GM18909 (cell line): ENCODE results near the gene GPC5.

ENCODE experiments used
- ATAC-seq: cut with Tn5 transposase; IDR thresholded peaks from one replicate; pipeline ENCODE4 v1.9.1; 2021; ENCODE audit warnings: mild to moderate bottlenecking; ENCODE audit not compliant: unreplicated experiment, poor library complexity

GPC5 gene

DNA sequence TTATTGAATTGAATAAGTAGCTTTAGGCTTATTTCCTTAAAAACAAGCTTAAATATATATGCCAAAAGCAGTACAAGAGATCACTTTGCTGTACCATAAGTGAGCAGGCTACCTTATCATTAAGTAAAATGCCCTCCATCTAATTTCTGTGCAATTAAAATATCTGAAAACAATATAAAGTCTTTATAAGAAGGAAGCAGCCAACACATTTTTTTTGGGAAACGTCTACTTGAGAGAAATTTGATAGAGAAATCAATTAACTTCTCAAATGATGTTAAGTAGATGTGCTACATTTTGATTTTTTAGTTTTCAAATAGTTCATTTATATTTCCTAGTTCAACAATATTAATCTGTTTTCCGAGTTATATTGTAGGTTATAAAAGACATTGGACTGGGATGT lies 52.5 kb downstream of the GPC5 start:
- no peak for ATAC-seq

DNA sequence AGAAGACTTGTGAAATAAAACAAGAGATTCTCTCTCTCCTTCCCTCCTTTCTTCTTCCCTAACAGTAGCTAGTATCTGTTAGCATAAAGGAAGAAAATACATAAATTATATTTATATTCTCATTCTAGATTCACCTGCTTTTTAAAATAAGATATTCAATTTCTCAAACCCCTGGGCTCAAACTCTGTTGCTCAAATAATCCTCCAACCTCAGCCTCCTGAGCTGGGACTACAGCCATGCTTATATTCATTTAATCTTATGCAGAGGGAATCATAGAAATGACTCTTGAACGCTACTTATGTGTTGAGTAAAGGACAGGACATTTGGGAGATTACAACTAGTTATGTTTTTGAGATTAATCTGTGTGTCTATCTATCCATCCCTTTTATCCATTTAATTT lies 56.2 kb downstream of the GPC5 start:
- no peak for ATAC-seq

DNA sequence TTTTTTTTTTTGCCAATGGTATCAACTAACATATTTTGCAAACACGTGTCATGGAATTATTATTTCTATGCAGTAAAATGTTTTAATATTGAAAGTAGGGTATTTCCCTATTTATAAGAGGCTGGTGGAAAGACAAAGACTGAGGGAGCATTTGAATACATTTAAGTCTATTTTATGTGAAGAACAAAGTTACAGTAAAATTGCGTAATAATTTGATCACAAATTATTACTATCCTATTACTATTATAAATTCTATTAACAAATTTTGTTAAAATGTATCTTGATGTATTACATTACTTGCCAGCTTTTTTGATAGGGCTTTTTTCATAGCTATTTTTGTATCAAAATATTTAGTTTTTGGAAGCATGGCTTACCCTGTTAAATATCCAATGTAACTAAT lies 58.4 kb downstream of the GPC5 start:
- no peak for ATAC-seq

DNA sequence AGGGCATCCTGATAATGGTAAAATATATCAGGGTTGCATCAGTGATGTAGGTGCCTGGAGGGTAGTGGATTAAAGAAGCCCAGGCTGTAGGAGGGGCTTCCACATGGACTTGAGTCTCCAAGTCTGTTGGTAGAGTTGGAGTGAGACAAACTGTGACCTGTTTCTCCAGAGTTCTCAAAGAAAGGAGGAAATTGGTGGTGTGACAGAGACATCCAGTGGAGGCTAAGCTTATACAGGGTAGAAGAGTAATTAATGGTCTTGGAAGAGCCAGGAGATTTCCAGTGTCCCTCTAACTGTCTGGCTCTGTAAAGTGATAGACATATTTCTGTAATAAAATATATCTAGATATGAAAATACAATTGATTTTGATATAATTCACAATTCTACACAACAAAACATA lies 61.1 kb downstream of the GPC5 start:
- ATAC-seq: no peak

DNA sequence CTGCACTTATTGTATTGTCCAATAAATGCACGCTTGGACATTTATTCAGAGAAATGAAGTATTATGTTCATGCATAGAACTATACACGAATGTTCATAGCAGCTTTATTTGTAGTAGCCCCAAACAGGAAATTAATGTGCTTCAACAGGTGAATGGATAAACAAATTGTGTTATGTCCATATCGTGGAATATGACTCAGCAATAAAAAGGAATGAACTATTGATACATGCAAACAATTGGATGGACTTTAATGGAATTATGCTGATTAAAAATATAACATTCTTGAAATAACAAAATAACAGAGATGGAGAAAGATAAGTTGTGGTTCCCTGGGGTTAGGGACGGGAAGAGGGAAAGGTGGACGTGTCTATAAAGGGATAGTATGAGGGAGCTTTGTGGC lies 65.9 kb downstream of the GPC5 start:
- no peak for ATAC-seq

DNA sequence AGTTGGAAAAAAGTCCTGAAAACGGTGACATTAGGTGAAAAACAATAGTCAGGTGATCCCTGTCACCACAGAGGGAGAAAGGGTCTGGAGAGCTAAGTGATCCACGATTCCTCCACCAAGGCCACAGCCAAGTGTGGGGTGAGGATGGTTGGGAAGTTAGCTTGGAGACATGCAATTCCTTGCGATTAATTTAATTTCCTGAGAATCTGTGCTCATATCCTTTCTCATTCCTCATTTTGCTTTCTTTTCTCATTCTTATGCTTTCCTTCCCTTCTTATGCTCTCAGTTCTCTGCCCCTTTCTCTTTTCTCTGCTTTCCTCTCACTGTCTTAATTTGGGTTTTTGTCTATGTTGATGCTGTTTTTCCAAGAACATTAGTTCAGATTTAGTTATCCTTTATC lies 68.8 kb downstream of the GPC5 start:
- no peak for ATAC-seq

DNA sequence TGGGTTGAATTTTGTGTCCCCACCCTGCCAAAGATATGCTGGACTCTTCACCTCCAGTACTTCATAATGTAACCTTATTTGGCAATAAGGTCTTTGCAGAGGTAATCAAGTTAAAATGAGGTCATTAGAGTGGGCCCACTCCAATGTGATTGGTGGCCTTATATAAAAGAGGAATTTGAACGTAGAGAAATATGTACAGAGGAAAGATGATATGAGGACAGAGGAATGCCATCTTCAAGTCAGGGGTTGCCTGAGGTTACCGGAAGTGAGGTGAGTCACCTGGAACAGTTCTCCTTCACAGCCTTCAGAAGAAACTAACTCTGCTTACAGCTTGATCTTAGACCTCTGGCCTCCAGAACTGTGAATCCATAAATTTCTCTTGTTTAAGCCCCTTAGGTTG lies 69.9 kb downstream of the GPC5 start:
- no peak for ATAC-seq

DNA sequence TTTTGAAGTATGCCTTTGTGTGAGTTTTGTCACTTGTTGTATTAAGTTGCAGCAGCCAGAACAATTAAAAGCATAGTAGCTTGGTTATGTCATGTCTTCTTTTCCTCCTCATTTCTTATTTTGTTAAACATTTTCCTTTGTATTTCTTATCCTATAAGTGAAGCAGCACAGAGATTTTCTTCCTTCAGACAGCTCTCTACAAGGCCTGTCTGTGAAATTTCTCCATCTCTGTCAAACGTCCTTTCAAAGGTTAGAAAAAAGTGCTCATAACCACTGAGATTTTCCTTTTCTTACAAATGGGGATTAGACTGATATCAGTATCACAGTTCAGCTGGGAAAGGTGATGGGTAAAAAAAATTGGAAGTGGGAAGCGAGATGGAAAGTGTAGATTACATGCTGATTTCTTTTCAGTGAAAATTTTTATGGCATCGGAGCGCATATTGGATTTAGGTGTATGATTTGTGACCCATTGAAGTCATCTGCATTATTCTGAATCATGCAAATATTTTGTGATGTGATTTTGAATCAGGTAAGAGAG lies 71.7 kb downstream of the GPC5 start:
- no peak for ATAC-seq

DNA sequence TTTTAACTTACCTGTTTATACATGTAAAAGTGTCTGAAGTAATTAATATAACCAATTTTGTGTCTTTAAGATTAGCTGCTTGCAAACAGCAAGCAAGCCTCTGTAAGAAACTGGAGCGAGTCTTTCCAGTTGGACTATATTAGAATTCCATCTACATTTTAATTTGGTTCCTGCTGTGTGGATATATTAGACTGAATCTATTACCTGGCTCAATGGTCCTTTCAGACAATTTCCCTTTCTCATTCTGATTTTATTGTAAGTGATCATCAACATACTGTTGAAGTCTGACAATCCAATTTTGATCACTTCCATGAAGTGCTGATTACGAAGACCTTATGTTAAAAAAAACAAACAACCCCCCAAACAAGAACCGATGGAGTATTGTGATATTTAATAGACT lies 72.3 kb downstream of the GPC5 start:
- no peak for ATAC-seq

DNA sequence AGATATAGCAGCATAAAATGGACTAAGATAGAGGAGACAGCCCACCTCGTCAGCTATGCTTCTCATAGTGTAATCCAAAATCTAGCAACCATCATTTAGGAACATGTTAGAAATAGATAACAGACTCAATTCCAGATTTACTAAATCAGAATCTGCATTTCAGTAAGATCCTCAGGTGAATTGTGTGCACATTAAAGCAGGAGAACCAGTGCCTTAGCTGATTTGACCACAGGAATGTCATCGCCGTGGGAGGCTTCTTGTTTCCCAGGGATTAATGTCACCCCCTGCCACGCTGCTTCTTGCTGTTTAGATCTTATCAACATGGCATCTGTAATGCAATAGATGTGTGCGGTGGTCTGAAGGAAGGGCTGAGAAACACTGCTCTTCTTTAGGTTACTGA lies 84.0 kb downstream of the GPC5 start:
- no peak for ATAC-seq

DNA sequence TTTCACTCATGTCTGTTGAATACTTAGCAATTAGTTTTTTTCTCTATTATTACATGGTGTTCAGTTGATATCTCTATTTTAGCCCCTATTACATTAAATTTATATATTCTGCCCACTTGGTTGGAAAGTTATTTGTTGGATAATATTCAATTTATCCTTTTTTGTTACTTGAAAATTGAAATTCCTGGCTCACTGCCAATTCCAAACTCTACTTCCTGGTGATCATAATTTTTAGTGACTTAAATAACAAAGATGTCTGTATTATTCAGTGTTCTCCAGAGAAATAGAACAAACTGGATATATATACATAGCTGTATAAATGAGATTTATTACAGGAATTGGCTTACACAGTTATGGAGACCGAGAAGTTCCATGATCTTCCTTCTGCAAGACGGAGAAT lies 93.6 kb downstream of the GPC5 start:
- no peak for ATAC-seq

DNA sequence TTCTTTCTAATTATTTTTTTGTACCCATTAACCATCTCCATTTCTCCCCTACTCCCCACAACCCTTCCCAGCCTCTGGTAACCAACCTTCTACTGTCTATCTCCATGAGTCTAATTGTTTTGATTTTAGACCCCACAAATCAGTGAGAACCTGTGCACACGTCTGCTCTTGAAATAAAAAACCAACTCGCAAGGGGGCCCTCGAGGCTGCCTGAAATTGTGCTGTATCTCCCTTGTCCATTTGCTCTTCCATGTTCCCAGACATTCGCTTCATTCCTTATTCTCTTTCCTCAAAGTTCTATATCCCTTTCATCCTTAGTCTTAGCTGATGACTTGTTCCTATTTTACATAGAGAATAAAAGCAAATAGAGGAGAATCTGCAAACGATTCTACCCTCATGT lies 95.0 kb downstream of the GPC5 start:
- ATAC-seq: no peak

DNA sequence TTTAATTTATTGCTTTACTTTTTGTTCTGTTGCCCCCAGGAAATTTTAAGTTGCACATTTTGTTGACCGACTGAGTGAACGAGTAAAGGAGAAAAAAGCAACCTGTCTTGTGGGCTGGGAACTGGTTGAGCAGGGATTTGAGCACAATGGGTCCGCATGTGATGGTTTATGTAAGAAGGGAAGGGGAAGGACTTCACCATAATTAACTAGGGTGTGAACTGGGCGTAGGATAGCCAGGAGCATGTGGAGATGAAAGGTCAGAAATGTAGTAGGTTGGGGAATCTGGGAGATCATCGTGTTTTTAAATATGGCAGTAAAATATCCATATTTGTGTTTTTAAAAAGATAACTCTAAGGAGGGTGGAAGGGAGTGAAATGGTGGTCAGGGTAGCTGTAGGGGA lies 99.9 kb downstream of the GPC5 start:
- no peak for ATAC-seq

DNA sequence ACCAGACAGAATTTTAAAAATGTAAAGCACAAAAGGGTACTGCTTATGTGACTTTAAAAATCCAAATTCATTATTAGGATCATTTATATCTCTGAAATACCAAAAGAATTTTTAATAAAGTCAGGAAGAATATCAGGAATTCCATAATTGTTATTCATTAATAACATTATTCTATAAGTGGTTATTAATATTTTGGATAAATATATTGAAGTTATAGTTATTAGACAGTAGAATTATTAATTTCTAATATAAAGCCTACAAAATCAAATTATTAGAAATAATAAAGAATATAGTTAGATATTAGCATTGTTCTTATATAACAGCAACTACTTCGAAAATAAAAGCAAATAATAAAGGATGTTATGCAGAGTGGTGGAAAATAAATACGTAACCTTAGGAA lies 105.8 kb downstream of the GPC5 start:
- ATAC-seq: no peak

DNA sequence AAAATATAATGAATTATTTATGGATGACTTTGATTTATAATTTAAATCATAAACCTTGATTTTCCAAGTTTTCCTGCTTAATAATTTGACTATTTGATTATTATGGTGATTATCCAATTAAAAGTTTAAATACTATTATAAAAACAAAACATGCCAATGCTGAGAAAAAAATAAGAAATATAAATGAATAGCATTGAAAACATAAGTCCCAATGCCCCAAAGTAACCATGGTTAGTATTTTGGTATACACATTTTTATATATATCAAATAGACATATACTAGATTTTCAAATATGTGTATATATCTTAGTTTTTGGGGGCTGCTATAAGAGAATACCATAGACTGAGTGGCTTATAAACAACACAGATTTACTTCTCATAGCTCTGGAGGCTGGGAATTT lies 108.3 kb downstream of the GPC5 start:
- ATAC-seq: no peak

DNA sequence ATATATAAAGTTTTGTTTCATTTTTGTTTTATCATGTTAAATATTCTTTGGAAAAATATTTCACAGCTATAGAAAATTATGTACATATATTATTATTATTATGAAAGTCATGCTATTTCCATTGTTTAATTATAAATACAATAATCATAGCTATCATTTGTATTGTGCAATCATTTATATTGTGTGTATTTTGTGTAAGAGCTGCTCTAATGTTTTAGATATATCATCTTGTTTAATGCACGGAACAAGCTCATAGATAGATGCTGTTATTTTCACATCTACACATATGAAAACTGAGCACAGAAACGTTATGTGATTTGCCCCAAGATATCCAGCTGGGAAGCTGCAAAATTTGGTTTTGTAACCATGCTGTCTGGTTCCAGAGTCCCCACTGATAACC lies 111.6 kb downstream of the GPC5 start:
- ATAC-seq: no peak

DNA sequence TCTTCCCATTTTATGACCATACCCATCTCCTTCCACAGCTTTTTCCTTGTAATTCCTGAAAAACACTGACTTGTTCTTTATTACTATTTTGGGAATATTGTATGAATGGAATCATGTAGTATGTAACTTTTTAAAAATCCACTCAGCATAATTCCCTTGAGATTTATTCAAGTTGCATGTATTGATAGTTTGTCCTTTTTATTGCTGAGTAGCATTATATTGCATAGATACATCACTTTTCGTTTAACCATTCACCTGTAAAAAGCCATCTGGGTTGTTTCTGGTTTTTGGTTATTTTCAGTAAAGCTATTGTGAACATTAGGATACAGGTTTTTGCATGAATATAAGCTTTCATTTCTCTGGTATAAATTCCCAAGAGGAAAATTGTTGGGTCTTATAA lies 115.4 kb downstream of the GPC5 start:
- no peak for ATAC-seq

DNA sequence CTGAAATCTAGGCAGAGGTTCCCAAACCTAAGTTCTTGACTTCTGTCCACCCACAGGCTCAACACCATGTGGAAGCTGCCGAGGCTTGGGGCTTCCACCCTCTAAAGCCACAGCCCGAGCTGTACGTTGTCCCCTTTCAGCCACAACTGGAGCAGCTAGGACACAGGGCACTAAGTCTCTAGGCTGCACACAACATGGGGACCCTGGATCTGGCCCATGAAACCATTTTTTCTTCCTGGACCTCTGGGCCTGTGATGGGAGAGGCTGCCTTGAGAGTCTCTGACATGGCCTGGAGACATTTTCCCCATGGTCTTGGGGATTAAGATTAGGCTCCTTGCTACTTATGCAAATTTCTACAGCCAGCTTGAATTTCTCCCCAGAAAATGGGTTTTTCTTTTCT lies 118.4 kb downstream of the GPC5 start:
- ATAC-seq: no peak

DNA sequence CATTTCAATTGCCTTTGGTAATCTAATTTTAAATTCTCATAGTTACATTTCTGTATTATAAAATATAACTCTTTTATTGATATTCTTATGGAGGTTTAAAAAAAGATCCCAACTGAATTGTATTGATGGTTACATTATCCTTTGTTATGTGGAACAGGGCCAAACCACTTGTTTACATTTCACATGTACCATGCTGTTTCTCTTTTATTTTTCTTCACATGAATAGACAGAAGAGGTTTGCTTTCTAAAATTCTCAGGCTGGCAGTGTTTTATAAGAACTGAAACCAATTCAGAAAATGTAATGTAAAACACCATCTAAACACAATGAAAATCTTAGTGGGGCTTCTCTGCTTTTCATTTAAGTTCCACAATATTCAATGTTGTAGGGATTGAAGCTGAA lies 122.5 kb downstream of the GPC5 start:
- no peak for ATAC-seq

DNA sequence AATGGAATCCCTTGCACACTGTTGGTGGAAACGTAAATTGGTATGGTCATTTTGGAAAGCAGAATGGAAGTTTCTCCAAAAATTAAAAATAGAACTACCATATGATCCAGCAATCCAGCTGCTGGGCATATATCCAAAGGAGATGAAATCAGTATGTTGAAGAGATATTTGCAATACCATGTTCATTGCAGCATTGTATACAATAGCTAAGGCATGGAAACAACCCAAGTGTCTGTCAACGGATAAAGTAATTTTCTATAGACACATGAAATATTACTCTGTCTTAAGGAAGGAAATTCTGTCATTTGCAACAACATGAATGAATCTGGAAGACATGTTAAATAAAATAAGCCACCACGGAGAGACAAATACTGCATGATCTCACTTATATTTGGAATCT lies 124.7 kb downstream of the GPC5 start:
- ATAC-seq: no peak

DNA sequence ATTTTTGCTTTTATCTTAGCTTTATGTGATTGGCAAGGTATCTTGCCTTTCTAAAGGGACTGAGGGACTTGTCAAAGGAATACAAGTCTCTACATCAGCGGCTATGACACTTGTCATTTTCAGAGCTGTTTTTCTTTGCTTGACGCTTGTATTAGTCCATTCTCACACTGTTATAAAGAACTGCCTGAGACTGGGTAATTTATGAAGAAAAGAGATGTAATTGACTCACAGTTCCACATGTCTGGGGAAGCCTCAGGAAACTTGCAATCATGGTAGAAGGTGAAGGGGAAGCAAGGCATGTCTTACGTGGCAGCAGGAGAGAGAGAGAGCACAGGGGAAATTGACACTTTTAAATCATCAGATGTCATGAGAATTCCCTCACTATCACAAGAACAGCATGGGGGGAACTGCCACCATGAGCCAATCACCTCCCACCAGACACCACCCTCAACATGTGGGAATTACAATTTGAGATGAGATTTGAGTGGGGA lies 128.2 kb downstream of the GPC5 start:
- ATAC-seq: no peak

DNA sequence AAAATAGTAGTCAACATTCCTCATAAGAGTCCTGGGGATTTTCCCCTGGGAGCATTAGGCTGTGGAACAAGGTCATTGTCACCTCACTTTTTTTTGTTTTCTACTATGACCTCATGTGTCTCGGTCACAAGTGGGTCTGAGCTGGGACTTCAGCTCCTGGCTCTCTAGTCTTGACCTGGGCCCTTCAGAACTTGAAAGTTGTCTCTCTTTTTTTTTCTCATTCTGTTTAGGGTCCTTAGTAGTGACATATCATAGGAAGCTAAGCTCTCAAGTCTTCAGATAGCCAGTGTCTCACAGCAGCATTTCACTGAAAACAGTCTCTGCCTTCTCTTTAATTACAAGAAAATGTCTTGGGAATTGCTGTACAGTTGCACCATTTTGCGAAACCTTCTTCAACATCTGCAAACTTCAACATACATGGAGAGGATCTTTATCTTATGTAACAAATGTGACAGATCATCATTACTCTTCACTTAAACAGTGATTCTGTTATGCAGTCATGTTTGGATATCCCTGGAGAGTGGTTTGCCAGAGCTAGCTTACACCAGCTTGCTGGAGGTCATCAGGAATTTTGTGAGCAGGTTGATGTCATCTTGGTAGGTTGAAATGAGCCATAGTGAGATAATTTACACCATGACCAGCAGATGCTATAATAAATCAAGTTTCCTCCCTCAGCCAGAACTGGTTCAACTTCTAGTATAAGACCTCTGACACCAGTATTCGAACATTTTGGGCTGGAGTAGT lies 131.5 kb downstream of the GPC5 start:
- no peak for ATAC-seq
